MG63 (cell line): ENCODE data around the gene ABL2. TPM values are rescaled to one million over a fixed set of nuclear protein-coding genes. Genes with fewer than 3 reads are reported as not detected.

Experiments used
- DNase-seq: peaks from one replicate; pipeline ENCODE4 v3.0.0-alpha.2; 2020
- H3K27me3 ChIP-seq: fragments of 250-450 bp; sonication (Bioruptor Pico); 2 replicates; pipeline ENCODE4 v1.5.1; 2020; ENCODE audit warnings: mild to moderate bottlenecking, moderate library complexity
- H3K36me3 ChIP-seq: fragments of 250-450 bp; sonication (Bioruptor Pico); 2 replicates; pipeline ENCODE4 v1.5.1; 2020; ENCODE audit warnings: mild to moderate bottlenecking, moderate library complexity
- H3K4me3 ChIP-seq: fragments of 250-450 bp; sonication (Bioruptor Pico); 2 replicates; pipeline ENCODE4 v1.5.1; 2020; ENCODE audit warnings: mild to moderate bottlenecking, moderate library complexity
- H3K9me3 ChIP-seq: fragments of 250-450 bp; sonication (Bioruptor Pico); 2 replicates; pipeline ENCODE4 v1.5.1; 2020; ENCODE audit warnings: mild to moderate bottlenecking, moderate library complexity
- total RNA-seq: library from RNA; depleted of rRNA; stranded (reverse); fragments of >200 nt; shearing (Covaris generic); gene quantifications from 2 replicates; pipeline ENCODE4 v1.2.3, GENCODE V29; 2014; ENCODE audit warnings: low replicate concordance

Gene ABL2
- total RNA-seq, 1 experiment from 2014 or later, result 31.3 TPM

DNA sequence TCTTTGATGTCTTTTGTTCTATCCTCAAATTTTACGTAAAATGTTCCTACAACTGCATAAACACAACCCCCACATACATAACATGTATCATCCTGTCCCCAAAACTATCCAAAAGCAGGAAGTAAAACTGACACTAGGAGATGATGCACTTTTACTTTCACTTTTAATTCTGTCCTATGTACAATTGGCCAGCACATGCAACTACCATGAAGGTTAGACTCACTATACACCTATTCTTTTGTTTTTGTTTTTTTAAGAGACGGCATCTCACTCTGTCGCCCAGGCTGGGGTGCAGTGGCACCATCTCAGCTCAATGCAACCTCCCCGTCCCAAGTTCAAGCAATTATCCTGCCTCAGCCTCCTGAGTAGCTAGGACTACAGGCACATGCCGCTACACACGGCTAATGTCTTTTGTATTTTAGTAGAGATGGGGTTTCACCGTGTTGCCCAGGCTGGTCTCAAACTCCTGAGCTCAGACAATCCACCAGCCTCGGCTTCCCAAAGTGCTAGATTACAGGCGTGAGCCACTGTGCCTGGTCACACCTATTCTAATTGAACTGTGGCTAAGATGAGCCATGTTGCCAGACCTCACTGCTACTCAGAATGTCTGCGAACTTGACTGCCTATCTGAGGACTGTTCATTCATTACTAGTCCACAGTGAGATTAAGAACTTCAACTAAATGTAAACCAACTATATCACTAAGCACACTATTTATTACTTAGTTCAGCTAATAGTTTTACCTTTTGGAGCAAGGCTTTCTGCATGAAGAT is 99.6 kb downstream of the ABL2 start:
- peak overlapping the region; percentile 39 for H3K4me3 ChIP-seq
- no peak for DNase-seq
- no peaks in the 10 kb centered on the region for H3K27me3 ChIP-seq
- peaks cover 84% of the 10 kb centered on the region for H3K36me3 ChIP-seq
- H3K9me3 ChIP-seq, result no peaks in the 10 kb centered on the region

DNA sequence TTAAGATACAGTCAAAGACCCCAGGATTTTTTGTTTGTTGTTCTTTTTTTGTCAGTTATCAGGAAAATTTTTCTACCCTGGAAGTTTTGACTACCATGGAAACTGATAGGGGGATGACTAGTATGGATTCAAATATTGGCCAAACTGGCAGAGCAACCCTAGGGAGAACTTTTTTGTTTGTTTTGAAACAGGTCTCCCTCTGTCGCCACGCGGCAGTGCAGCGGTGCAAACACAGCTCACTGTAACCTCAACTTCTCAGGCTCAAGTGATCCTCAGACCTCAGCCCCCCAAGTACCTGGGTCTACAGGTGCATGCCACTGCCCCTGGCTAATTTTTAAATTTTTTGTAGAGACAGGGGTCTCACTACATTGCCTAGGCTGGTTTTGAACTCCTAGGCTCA is 101.0 kb downstream of the ABL2 start:
- Histone ChIP-seq H3K9me3 (no peaks in the 10 kb centered on the region), H3K27me3 (no peaks in the 10 kb centered on the region), H3K4me3 (no peak overlapping the region), H3K36me3 (peaks cover 86% of the 10 kb centered on the region)
- DNase-seq, result no peak

DNA sequence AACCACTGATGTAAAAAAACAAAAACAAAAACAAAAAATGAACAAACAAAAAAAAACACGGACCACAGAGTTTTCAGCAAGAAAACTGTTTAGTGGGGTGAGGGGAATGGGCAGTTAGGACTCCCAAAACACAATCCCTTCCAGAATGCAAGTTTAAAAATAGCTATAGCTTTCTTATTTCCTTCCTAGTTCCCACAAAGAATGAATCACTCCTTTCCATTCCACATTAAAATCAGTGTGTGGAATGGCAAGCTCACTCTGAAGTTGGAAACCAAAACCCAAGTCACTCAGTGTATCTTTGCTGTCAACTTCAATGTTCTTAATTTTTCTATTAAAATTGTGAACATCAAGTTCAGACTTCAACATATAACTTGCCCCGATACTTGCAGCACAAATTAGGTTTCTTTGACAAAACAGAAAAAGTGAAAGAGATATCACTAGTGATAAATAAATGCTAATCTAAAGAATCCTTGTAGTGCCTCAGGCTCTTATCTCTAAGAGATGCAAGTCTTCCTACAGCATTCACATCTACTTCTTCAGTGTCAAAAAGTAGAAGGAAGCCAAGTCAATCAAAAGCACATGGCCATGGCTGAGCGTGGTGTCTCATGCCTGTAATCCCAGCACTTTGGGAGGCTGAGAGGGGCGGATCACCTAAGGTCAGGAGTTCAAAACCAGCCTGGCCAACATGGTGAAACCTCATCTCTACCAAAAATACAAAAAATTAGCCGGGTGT is 102.1 kb downstream of the ABL2 start:
- Histone ChIP-seq H3K9me3 (no peaks in the 10 kb centered on the region), H3K4me3 (no peak overlapping the region), H3K27me3 (no peaks in the 10 kb centered on the region), H3K36me3 (peaks cover 84% of the 10 kb centered on the region)
- DNase-seq, result no peak

DNA sequence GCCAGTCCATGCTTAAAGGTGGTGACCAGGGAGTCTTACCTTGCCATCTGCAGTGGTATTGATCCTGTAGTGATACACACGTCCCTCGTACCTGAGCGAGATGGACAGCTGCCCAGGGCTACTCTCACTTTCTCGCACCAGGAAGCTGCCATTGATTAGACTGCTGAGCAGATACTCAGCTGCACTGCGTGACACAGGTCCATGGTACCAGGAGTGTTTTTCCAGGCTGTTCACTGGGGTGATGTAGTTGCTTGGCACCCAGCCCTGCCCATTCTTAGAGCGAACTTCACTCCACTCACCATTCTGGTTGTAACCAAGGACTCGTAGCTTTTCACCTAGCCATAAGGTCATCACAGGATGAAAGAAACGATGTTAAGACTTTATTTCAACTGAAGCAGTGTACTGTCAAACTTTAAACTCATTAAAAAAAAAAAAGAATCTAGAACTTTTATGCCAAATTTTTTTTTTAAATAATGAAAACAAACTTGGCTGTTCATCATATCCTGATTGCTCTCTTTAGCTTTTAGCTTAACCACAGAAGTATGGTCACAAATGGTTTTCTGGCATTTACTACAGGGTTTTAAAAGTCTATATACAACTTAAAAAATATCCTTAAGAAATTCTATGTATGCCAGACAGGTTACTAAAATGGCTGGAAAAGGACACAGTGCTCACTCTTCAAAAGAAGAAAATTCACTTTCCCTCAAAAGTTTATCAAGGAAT is 103.0 kb downstream of the ABL2 start:
- Histone ChIP-seq H3K9me3 (no peaks in the 10 kb centered on the region), H3K27me3 (no peaks in the 10 kb centered on the region), H3K36me3 (peaks cover 79% of the 10 kb centered on the region), H3K4me3 (no peak overlapping the region)
- DNase-seq, result peak; percentile 42

DNA sequence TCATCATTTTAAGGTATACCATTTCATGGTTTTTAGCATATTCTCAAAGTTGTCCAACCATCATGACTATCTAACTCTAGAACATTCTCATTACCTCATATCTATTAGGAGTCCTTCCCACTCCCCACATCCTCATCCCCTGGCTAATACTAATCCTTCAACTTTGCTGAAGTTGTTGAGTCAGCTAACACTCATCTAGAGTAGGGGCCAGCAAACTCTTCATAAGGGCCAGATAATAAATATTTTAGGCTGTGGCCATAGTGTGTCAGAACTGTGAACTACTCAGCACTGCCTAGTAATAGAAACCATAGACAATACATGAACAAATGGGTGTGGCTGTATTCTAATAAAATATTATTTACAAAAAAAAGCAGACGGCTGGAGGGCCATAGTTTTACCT is 104.6 kb downstream of the ABL2 start:
- peaks cover 79% of the 10 kb centered on the region for H3K36me3 ChIP-seq
- no peaks in the 10 kb centered on the region for H3K27me3 ChIP-seq
- no peak overlapping the region for H3K4me3 ChIP-seq
- DNase-seq, result peak; percentile 60
- H3K9me3 ChIP-seq, result no peaks in the 10 kb centered on the region

DNA sequence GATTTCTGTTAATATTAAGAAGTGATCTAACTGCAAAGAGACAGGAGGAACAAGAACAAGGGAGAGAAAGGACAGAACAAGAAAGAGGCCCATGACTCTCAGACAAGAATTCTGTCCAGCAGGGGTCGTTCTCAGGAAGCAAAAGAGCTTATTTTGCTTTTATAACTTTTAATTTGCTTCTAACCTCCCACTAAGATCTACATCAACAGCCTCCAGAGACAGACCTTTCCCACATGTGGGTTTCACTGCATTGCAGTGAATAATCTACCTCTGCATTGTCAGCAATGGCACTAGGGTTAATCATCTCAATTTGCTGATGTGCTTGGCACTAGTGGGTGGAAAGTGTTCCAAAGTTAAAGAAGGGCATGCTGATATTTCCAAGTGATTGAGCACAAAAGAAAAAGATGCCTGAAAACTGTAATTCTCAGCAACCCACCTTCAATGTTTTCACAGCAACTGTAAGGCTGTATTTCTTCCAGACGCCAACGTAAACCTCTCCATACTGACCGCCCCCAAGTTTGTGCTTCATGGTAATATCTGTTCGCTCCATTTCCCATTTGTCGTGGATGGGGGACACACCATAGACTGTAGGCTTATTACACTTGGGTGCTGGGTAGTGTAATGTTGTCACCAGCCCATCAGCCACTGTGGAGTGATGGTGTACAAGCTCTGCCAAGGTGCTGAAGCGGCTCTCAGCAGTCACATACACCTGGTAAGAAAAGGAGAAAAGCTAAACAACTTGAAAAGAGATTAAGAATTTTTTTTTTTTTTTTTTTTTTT is 108.1 kb downstream of the ABL2 start:
- no peak for DNase-seq
- Histone ChIP-seq H3K4me3 (no peak overlapping the region), H3K9me3 (no peaks in the 10 kb centered on the region), H3K36me3 (peaks cover 85% of the 10 kb centered on the region), H3K27me3 (no peaks in the 10 kb centered on the region)

DNA sequence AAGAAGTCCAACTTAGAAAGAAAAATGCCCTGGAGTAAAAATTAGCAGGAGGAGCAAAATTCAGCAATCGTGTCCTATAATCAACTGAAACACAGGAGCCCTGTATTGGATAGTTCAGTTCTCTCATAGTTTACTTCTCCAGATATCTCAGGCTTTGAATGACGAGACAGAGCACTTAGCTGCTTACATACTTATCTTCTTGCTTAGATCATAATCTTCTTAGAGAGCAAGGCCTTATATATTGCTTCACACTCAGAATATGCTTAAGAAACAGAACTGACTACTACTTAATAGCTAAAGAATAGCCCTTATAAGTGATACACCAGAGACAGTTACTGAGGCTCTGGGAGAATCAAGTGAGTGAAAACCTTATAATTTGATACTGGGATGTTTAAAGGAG is 108.7 kb downstream of the ABL2 start:
- no peak for DNase-seq
- H3K9me3 ChIP-seq, result no peaks in the 10 kb centered on the region
- H3K36me3 ChIP-seq, result peaks cover 85% of the 10 kb centered on the region
- no peaks in the 10 kb centered on the region for H3K27me3 ChIP-seq
- no peak overlapping the region for H3K4me3 ChIP-seq

DNA sequence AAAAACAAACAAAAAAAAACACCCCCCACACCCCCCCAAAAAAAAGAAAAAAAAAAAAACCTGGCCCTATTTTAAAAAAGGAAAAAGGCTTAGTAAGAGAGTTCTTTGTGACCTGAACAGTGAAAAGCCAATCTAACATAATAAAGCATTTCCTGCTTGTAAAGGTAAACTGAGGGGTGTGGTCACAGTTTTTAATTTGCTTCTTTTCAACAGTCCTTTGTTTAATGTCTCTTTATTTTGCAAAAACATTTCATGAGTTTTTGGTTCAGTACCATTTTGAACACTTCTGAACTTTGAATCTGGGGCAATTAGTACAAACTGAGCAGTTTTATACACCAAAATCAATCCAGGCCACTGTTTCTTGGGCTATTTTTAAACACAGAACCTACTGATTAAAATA is 110.0 kb downstream of the ABL2 start:
- no peak overlapping the region for H3K4me3 ChIP-seq
- H3K36me3 ChIP-seq, result peaks cover 87% of the 10 kb centered on the region
- no peak for DNase-seq
- H3K27me3 ChIP-seq, result no peaks in the 10 kb centered on the region
- no peaks in the 10 kb centered on the region for H3K9me3 ChIP-seq

DNA sequence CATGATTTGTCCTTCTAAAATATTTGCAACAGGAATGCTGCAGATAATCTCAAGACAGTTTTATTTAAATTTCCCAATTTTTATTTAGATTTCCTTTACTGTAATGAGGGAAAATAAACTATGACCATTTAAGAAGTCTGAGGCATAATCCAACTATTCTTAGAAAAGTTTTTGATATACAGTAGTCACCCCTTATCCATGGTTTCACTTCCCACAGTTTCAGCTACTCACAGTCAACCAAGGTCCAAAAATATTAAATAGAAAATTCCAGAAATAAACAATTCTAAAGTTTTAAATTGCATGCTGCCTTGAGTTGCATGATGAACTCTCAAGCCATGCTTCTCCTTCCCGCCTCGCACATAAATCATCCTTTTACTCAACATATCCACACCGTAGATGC is 114.3 kb downstream of the ABL2 start:
- Histone ChIP-seq H3K27me3 (no peaks in the 10 kb centered on the region), H3K36me3 (peaks cover 93% of the 10 kb centered on the region), H3K4me3 (no peak overlapping the region), H3K9me3 (no peaks in the 10 kb centered on the region)
- DNase-seq, result no peak

DNA sequence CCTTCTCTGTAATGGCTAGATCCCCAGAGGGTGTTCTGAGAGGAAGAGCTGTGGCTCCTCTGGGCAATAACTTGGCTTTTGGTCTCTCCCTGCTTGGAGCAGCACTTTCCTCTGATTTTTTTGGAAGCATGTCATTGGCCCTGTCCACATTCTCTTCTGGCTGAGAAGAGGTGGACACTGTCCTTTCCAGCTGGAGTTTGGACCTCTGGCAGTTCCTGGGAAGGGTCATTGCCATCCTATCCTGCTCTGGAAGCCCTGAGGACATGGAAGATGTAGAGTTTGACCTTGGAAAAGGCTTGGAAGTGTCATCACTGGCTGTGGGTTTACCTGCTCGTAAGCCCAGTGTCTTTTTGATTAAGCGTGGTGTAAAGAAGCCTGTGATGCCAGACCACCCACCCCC is 120.8 kb downstream of the ABL2 start:
- no peak for DNase-seq
- Histone ChIP-seq H3K36me3 (peaks cover 93% of the 10 kb centered on the region), H3K4me3 (no peak overlapping the region), H3K27me3 (no peaks in the 10 kb centered on the region), H3K9me3 (no peaks in the 10 kb centered on the region)

DNA sequence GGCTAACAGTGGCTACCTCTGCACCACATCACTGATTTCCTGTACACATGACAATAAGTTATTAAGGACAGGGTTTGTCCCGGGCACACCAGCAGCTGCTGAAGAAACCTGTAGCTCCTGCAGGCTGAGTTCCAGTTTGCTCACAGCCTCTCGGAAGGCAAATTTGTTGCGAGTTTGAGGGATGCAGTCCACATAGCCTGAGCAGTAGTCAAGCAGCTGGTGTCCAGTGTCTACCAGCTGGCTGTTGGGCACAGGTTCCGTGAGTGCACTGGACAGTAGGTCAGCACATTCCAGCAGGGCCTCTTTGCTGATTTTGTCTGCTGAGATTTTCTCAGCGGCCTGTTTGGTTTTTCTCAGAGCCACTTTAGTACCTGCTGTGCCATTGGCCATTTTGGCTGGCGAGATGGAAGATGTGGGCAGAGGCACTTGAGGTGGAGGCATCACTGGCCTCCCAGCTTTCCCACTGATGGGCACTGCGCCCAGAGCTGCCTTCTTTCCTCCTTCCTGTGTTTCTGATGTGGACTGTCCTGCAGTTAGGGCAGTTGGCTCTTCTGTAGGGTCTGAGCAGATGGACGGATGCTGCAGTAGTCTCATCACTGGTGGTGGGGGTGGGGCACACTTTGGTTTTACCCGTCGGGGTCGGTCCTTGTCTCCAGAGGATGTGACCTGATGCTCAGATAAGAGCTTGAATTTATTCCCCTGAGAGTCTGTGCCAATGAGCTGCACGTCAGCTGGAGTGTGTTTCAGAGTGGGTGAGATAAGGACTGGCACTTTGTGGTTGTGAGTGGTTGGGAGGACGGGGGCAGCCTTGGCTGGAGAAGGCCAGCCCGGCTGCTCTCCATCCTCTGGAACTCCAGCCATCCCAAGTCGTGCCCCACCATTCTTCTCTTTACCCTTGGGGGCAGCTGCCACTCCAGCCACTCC is 121.5 kb downstream of the ABL2 start:
- H3K4me3 ChIP-seq, result no peak overlapping the region
- no peak for DNase-seq
- peaks cover 92% of the 10 kb centered on the region for H3K36me3 ChIP-seq
- no peaks in the 10 kb centered on the region for H3K9me3 ChIP-seq
- no peaks in the 10 kb centered on the region for H3K27me3 ChIP-seq

DNA sequence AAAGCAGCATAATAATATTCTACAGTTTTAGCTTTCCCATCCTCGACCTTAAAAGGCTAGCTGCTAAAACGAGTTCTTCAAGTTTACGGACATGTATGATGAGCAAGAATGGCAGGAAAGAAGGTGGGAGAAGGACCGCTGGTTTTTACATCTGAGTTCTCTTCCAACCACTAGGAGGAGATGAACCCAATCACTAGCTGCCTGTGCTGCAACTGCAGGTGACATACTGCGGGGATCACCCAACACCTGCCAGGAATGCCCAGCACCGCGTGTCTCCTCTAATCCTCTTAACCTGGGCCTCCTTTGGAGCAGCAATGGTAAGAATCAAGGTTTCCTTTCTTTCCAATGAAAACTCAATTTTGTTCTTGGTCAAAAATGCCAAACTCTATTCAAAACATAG is 124.1 kb downstream of the ABL2 start:
- Histone ChIP-seq H3K27me3 (no peaks in the 10 kb centered on the region), H3K36me3 (peaks cover 93% of the 10 kb centered on the region), H3K4me3 (no peak overlapping the region), H3K9me3 (no peaks in the 10 kb centered on the region)
- DNase-seq, result no peak

DNA sequence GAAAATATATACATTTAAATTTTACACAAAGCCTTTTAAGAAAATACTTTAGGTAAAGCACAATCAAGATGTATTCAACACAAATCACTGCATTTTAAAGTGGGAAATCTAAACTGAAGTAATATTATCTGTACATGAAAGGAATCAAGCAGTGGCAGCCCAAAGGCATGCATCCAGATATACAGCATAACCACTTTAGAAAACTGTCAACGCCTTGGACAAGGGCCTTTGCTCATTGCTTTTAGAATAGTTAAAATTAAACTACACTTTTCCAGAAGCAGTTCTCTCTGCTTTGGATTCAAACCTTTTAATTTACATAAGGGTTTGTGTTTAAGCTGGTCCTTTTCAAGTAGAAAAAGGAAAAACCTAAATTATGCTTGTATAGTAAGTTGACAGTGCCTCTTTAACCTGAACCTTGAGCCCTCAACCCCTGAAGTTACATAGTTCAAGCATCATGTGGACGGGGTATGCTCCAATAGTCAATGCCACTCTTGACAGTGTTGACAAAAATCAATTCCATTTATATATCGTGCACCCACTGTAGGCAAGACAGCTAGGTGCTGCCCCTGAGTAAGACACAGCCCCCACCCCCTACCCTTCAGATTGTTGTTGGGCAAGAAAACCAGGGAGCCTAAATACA is 124.7 kb downstream of the ABL2 start:
- Histone ChIP-seq H3K4me3 (no peak overlapping the region), H3K27me3 (no peaks in the 10 kb centered on the region), H3K9me3 (no peaks in the 10 kb centered on the region), H3K36me3 (peaks cover 93% of the 10 kb centered on the region)
- DNase-seq, result no peak

DNA sequence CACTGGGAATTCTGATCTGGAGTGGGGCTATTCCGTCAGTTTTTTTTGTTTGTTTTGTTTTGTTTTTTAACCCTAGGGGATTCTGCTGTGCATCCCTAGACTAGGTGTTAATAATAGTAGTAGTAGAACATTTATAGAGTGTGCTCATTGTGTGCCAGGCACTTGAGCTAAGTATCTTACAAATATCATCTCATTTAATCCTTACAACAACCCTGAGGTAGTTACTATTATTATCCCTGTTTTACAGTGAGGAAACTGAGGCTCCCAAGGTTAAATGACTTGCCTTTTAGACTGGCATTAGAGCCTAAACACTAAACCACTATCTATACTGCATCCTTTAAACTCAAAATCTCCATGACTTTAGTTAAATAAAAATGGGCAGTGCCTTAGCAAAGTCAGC is 125.5 kb downstream of the ABL2 start:
- Histone ChIP-seq H3K36me3 (peaks cover 93% of the 10 kb centered on the region), H3K9me3 (no peaks in the 10 kb centered on the region), H3K27me3 (no peaks in the 10 kb centered on the region), H3K4me3 (no peak overlapping the region)
- DNase-seq, result no peak

DNA sequence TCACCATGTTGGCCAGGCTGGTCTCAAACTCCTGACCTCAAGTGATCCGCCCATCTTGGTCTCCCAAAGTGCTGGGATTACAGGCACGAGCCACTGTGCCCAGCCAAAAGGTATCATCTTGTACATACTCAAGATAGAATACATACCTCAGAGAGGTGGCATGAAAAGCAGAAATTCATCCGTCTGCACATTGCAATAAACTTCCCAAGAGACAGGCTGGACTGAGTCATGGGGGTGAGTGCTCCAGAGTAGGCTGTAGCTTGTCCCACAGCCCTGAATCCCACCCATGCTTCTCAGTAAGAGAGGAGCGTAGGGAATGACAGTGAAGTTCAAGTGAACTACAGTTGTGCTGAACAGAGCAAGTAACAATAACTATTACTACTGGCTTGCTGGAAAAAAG is 127.9 kb downstream of the ABL2 start:
- H3K9me3 ChIP-seq, result no peaks in the 10 kb centered on the region
- H3K36me3 ChIP-seq, result peaks cover 95% of the 10 kb centered on the region
- H3K27me3 ChIP-seq, result no peaks in the 10 kb centered on the region
- no peak overlapping the region for H3K4me3 ChIP-seq
- DNase-seq, result no peak
